HUDEP-2 (cell line): ENCODE data around the gene ELN.
A peak's percentile ranks its signal among the peaks of the same experiment; 100 is the strongest.

ENCODE experiments used
- DNase-seq, 76 experiments: peaks; one replicate each; lab custom pipeline; 2025; ENCODE audit not compliant: unreplicated experiment in 76 of 76; lab: John Stamatoyannopoulos, UW

Gene ELN

GRCh38 chr7:74058486-74058885, 30.5 kb downstream of the ELN start:
- DNase-seq, result no peak

- DNase-seq, result no peak
These were observed 31.1 kb downstream of the ELN start for GRCh38 chr7:74059037-74059436.

GRCh38 chr7:74059681-74060588, 32.0 kb downstream of the ELN start:
- no peak for DNase-seq

- peak in 26 of 76 experiments; percentile 2 to 66 (median 24) for DNase-seq
These were observed 34.0 kb downstream of the ELN start for GRCh38 chr7:74061840-74062539.

- DNase-seq, result no peak
These were observed 35.3 kb downstream of the ELN start for GRCh38 chr7:74063223-74063641.

GRCh38 chr7:74063646-74064045, 35.7 kb downstream of the ELN start:
- no peak for DNase-seq

GRCh38 chr7:74064696-74065095, 36.7 kb downstream of the ELN start:
- DNase-seq, result no peak

GRCh38 chr7:74066626-74067025, 38.7 kb downstream of the ELN start:
- DNase-seq, result no peak

GRCh38 chr7:74068378-74069085, 40.6 kb downstream of the ELN start:
- DNase-seq, result no peak

- DNase-seq, result no peak
These were observed 41.1 kb downstream of the ELN start for GRCh38 chr7:74069086-74069541.

GRCh38 chr7:74069790-74070618, 42.0 kb downstream of the ELN start:
- DNase-seq, result no peak

GRCh38 chr7:74070619-74070921, 42.6 kb downstream of the ELN start:
- DNase-seq, result no peak

GRCh38 chr7:74071121-74071520, 43.1 kb downstream of the ELN start:
- DNase-seq, result no peak

GRCh38 chr7:74074770-74075169, 46.8 kb downstream of the ELN start:
- DNase-seq, result no peak

- no peak for DNase-seq
These were observed 50.5 kb downstream of the ELN start for GRCh38 chr7:74078461-74078860.

- no peak for DNase-seq
These were observed 54.8 kb downstream of the ELN start for GRCh38 chr7:74082770-74083116.

GRCh38 chr7:74083117-74083876, 55.3 kb downstream of the ELN start, which contains the start of gene LIMK1:
Gene LIMK1 (plus strand): TSS chr7:74083804. CDS start chr7:74083991, 187 bp downstream.
- peak in 64 of 76 experiments; percentile 2 to 83 (median 62) for DNase-seq

- peak in 42 of 76 experiments; percentile 4 to 56 (median 24) for DNase-seq
These were observed 56.2 kb downstream of the ELN start for GRCh38 chr7:74083928-74084721.
